Bronchial epithelial cell (primary cell): Measurements from ENCODE around the gene C2orf81. TPM values are rescaled to one million over a fixed set of nuclear protein-coding genes. Genes with fewer than 3 reads are reported as not detected.

Source experiments
- DNase-seq: peaks from one replicate; pipeline ENCODE4 v3.0.0-alpha.2; 2010; ENCODE audit warnings: low read depth
- FAIRE-seq: peaks from 2 replicates; lab custom pipeline; 2011; peaks lifted over from hg19 to GRCh38; lab: Jason Lieb, UNC
- H3K27me3 ChIP-seq: 2 replicates; pipeline ENCODE4 v1.5.1; 2011; ENCODE audit warnings: low read length; ENCODE audit not compliant: control insufficient read depth, insufficient read depth
- H3K36me3 ChIP-seq: 2 replicates; pipeline ENCODE4 v1.5.1; 2011; ENCODE audit warnings: low read length; ENCODE audit not compliant: control insufficient read depth, insufficient read depth
- H3K4me3 ChIP-seq: 2 replicates; pipeline ENCODE4 v1.5.1; 2011; ENCODE audit warnings: mild to moderate bottlenecking, low read depth, low read length, control low read depth
- total RNA-seq: library from RNA; depleted of rRNA; stranded (reverse); fragments of >200 nt; gene quantifications from 2 replicates; pipeline ENCODE4 v1.2.1, GENCODE V29; 2014
- TF ChIP-seq, protein P1 (sequence below): IDR thresholded peaks from 2 replicates; pipeline ENCODE4 v1.5.1; 2011; ENCODE audit warnings: mild to moderate bottlenecking, moderate library complexity, low read length, control low read depth, inconsistent platforms; ENCODE audit not compliant: insufficient read depth, severe bottlenecking

C2orf81 gene
- total RNA-seq, 1 donor from 2014 or later = 0.26 TPM

DNA sequence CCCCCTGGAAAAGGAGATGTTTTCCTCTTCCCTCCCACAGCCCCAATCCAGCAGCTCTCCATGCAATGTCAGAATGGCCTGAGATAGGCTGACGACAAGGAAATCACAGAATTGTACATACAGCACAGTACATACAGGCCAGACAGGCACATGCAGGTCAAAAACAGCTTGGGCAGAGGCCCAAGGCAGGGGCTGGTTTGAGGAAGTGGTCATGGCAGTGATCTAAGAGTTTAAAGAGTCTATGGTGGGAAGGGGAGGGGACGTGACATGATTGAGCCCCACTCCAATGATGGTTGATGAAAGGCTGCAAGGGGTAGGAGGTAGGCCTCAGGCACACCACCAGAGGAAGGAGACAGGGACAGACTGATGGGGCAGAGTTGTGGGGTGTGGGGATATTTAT lies 45.6 kb downstream of the C2orf81 start:
- FAIRE-seq = no peak

DNA sequence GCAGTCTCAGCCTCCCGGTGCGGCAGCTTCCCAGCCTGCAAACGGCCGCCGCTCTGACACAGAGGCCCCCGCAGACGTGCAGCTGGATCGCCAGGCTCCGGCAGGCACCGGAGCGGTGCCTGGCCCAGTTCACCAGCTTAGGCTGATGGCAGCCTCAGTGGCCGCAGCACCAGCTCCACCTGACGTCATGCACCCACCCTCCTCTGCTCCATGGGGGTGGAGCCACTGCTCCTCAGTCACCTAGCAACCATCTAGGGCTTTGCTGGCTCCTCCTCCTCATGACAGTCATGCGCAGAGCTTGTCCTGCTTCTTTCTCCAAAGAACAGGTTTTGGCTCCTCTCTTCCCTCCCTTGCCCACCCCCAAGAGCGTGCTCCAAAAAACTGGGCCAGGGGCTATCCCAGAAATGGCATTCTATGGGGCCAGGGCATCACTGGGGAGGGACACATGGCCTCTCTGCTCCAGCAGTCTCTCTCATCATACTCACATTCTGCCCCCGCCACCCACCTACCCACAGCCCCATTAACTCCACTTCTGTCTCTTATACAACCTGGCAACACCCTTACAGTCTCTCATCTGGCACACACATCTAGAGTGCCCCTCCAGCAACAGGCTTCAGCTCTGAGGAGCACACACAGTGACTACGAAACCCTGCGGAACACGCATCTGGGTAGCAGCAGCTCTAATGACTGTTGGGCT lies 46.8 kb downstream of the C2orf81 start:
- DNase-seq (peak; percentile 79), FAIRE-seq (no peak)
- TF ChIP-seq, protein P1, sequence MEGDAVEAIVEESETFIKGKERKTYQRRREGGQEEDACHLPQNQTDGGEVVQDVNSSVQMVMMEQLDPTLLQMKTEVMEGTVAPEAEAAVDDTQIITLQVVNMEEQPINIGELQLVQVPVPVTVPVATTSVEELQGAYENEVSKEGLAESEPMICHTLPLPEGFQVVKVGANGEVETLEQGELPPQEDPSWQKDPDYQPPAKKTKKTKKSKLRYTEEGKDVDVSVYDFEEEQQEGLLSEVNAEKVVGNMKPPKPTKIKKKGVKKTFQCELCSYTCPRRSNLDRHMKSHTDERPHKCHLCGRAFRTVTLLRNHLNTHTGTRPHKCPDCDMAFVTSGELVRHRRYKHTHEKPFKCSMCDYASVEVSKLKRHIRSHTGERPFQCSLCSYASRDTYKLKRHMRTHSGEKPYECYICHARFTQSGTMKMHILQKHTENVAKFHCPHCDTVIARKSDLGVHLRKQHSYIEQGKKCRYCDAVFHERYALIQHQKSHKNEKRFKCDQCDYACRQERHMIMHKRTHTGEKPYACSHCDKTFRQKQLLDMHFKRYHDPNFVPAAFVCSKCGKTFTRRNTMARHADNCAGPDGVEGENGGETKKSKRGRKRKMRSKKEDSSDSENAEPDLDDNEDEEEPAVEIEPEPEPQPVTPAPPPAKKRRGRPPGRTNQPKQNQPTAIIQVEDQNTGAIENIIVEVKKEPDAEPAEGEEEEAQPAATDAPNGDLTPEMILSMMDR = no peak
- peaks cover 15% of the 10 kb centered on the region for H3K36me3 ChIP-seq
- H3K27me3 ChIP-seq = no peaks in the 10 kb centered on the region
- H3K4me3 ChIP-seq = no peak overlapping the region

More for the DNA sequence above, 45.6 kb downstream of the C2orf81 start:
- no peak for DNase-seq
- H3K4me3 ChIP-seq = no peak overlapping the region
- TF ChIP-seq, protein P1 = no peak
- no peaks in the 10 kb centered on the region for H3K27me3 ChIP-seq
- peaks cover 7% of the 10 kb centered on the region for H3K36me3 ChIP-seq

DNA sequence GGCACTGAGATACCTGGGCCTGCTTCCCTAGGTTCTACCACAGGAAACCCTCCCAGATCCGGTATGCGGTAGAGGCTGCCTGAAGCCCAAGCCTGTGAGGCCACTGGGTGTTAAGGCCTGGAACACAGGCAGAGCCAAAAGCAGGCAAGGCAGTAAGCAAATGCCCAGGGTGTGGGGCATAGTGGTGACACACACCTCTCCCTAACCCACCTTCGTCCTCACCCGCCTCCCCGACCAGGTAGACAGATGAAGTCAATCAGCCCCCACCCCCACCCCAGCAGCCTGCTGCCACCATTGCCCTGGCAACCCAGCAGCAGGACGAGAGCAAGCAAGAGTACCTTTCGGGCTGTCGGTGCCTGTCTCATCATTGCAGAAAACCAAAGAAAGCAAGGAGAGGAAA lies 47.4 kb downstream of the C2orf81 start:
- TF ChIP-seq, protein P1 = no peak
- Histone ChIP-seq H3K27me3 (no peaks in the 10 kb centered on the region), H3K4me3 (no peak overlapping the region), H3K36me3 (peaks cover 16% of the 10 kb centered on the region)
- DNase-seq (no peak), FAIRE-seq (no peak)

- FAIRE-seq (no peak), DNase-seq (no peak)
- Histone ChIP-seq H3K36me3 (peaks cover 21% of the 10 kb centered on the region), H3K27me3 (no peaks in the 10 kb centered on the region), H3K4me3 (no peak overlapping the region)
- TF ChIP-seq, protein P1 = no peak
Observed at GRCh38 chr2:74373221-74373676, 48.2 kb downstream of the C2orf81 start.

GRCh38 chr2:74372674-74373073 lies 48.7 kb downstream of the C2orf81 start:
- Histone ChIP-seq H3K36me3 (peaks cover 24% of the 10 kb centered on the region), H3K4me3 (no peak overlapping the region), H3K27me3 (no peaks in the 10 kb centered on the region)
- FAIRE-seq = no peak
- peak; percentile 50 for DNase-seq
- TF ChIP-seq, protein P1 = no peak
